ENCODE data around the gene GHR. TPM values are rescaled to one million over a fixed set of nuclear protein-coding genes. Genes with fewer than 3 reads are reported as not detected.

The GHR gene
- total and polyA plus RNA-seq, 2 of the 8 experiments (the other 6 are each of a cell fraction or from before 2014, with no cell fraction given), result 0.15 to 0.19 TPM

- no peak overlapping the region for H3K4me2 ChIP-seq (ENCODE audit: insufficient read depth in 1 of 2, low read depth in 2 of 2, low read length in 2 of 2)
- DNase-seq (ENCODE audit: low read depth in 1 of 2, low spot score in 2 of 2) (no peak), FAIRE-seq (no peak)
- no peak overlapping the region for H3K4ac ChIP-seq (replicated peaks; ENCODE audit: insufficient read length, low read depth, low read length)
- H3K9me3 ChIP-seq (ENCODE audit: insufficient read depth in 2 of 2, low read depth in 1 of 2, low read length in 1 of 2), result peaks cover 0 to 10% of the 10 kb centered on the region in 2 experiments; a peak in 1 of 4 replicates
- no peak overlapping the region for H4K91ac ChIP-seq (replicated peaks; ENCODE audit: insufficient read length, low read length)
- 0 out of 2 replicates have a peak overlapping the region, but pooled peaks have one; percentile 14 for H2AFZ ChIP-seq (ENCODE audit: low read length)
- no peak overlapping the region for H3K9ac ChIP-seq (replicated peaks in 1 of 4; ENCODE audit: extremely low read depth in 1 of 4, low read depth in 3 of 4, low read length in 3 of 4)
- H3K4me3 ChIP-seq (ENCODE audit: extremely low read depth in 1 of 4, insufficient read depth in 2 of 4, low read depth in 3 of 4, low read length in 4 of 4), result no peak overlapping the region
- H3K18ac ChIP-seq (ENCODE audit: extremely low read depth, low read length), result no peak overlapping the region
- no peak overlapping the region for H2BK12ac ChIP-seq (ENCODE audit: low read depth, low read length)
- H3K23ac ChIP-seq (ENCODE audit: insufficient read length), result no peak overlapping the region
- H3K79me2 ChIP-seq (ENCODE audit: control insufficient read depth in 1 of 2, insufficient read depth in 2 of 2, low read length in 2 of 2), result no peaks in the 10 kb centered on the region
- no peaks in the 10 kb centered on the region for H3K27me3 ChIP-seq (replicated peaks in 1 of 4; ENCODE audit: control insufficient read depth in 3 of 4, extremely low read depth in 1 of 4, insufficient read depth in 3 of 4, low read length in 3 of 4)
- no peak overlapping the region for H2BK15ac ChIP-seq (ENCODE audit: low read length)
- ChIA-PET POLR2A (ENCODE audit: partially characterized antibody) (no interaction called here), CTCF (ENCODE audit: partially characterized antibody) (interaction anchor here (1.0 kb wide), 1 partner anchor 94 kb away, joined by 4 read pairs; no protein-coding TSS in a partner anchor)
- no peak overlapping the region for H4K8ac ChIP-seq (ENCODE audit: extremely low read depth, insufficient read depth, low read length)
- H3K14ac ChIP-seq (ENCODE audit: insufficient read length), result no peak overlapping the region
- no peak overlapping the region for H4K5ac ChIP-seq (ENCODE audit: insufficient read length, low read depth, low read length)
- no peaks in the 10 kb centered on the region for H3K36me3 ChIP-seq (ENCODE audit: control insufficient read depth in 2 of 4, insufficient read depth in 4 of 4, low read length in 3 of 4)
- no peak overlapping the region for H2AK5ac ChIP-seq (ENCODE audit: low read depth, low read length)
- H2BK120ac ChIP-seq (replicated peaks; ENCODE audit: low read depth, low read length), result no peak overlapping the region
- no peak overlapping the region for H3K27ac ChIP-seq (ENCODE audit: low read depth, low read length)
- H3K4me1 ChIP-seq (replicated peaks in 1 of 4; ENCODE audit: control insufficient read depth in 3 of 4, insufficient read depth in 4 of 4, low read length in 3 of 4), result no peaks in the 10 kb centered on the region
- no peaks in the 10 kb centered on the region for H4K20me1 ChIP-seq (replicated peaks in 1 of 2; ENCODE audit: control insufficient read depth in 1 of 2, insufficient read depth in 2 of 2, low read length in 2 of 2)
- H3K23me2 ChIP-seq (ENCODE audit: low read depth, low read length), result no peaks in the 10 kb centered on the region
- no peaks in the 10 kb centered on the region for H3K79me1 ChIP-seq (ENCODE audit: low read depth, low read length)
- H2BK20ac ChIP-seq (ENCODE audit: low read length), result no peak overlapping the region
- WGBS, 2 experiments (ENCODE audit: extremely low coverage in 1 of 2, insufficient coverage in 1 of 2, insufficient read length in 1 of 2, insufficient replicate concordance in 2 of 2, low coverage in 1 of 2, low lambda C conversion rate in 2 of 2, missing lambda C conversion rate in 1 of 2), result 85% methylated on average over 5 of the region's 5 CpGs; no CpG with 5 or more reads in 1 of the 2 experiments
- H2BK5ac ChIP-seq (ENCODE audit: low read depth, low read length), result no peak overlapping the region
- H3K56ac ChIP-seq (replicated peaks; ENCODE audit: insufficient read length, low read depth, low read length), result no peak overlapping the region
- no peak for TF ChIP-seq PHF8 (conservative IDR thresholded peaks at IDR 0.05; ENCODE audit: low read depth, low read length)
- TF ChIP-seq SIX5 (IDR thresholded peaks at IDR 0.05; ENCODE audit: low read depth, low read length), result no peak
- no peak for TF ChIP-seq KDM4A (IDR thresholded peaks at IDR 0.05; ENCODE audit: low read depth, low read length, severe bottlenecking)
- no peak for TF ChIP-seq NRF1 (IDR thresholded peaks at IDR 0.05; ENCODE audit: low read depth, low read length)
- TF ChIP-seq BCL11A (IDR thresholded peaks at IDR 0.05; ENCODE audit: low read depth in 2 of 2, low read length in 2 of 2), result no peak
- no peak for TF ChIP-seq ZNF274 (IDR thresholded peaks at IDR 0.05; ENCODE audit: borderline replicate concordance, extremely low read depth, low read length)
- TF ChIP-seq SIN3A (conservative IDR thresholded peaks at IDR 0.05 in 1 of 2, IDR thresholded peaks at IDR 0.05 in 1 of 2; ENCODE audit: low read depth in 1 of 2, low read length in 2 of 2), result no peak
- no peak for TF ChIP-seq TBP (IDR thresholded peaks at IDR 0.05; ENCODE audit: low read depth, low read length)
- TF ChIP-seq POLR2A (IDR thresholded peaks at IDR 0.05; ENCODE audit: control extremely low read depth in 1 of 2, low read depth in 2 of 2, low read length in 2 of 2), result no peak
- TF ChIP-seq TCF12 (IDR thresholded peaks at IDR 0.05; ENCODE audit: low read depth, low read length), result no peak
- no peak for TF ChIP-seq GTF2F1 (IDR thresholded peaks at IDR 0.05; ENCODE audit: borderline replicate concordance, low read depth, low read length)
- no peak for TF ChIP-seq CBX5 (IDR thresholded peaks at IDR 0.05; ENCODE audit: low read depth, low read length)
- TF ChIP-seq EZH2 (IDR thresholded peaks at IDR 0.05; ENCODE audit: low read depth, low read length, severe bottlenecking), result no peak
- TF ChIP-seq SRF (IDR thresholded peaks at IDR 0.05; ENCODE audit: low read depth, low read length), result no peak
These were observed 254.1 kb downstream of the GHR start for GRCh38 chr5:42677156-42677842.

Data from H1 (cell line).